Ectodermal cell (in vitro differentiated cells): ENCODE results near the gene TUT1.
"Not testable (repeated sequence)": the region's sequence is repeated elsewhere in the genome, so short reads cannot be mapped to it uniquely, and the experiment has no call there.

ENCODE experiments used
- H3K27ac ChIP-seq: 2 replicates; pipeline ENCODE4 v1.7.0; 2013; ENCODE audit warnings: mild to moderate bottlenecking, low read depth, low read length; ENCODE audit not compliant: insufficient read depth, poor library complexity, severe bottlenecking
- H3K27me3 ChIP-seq: 2 replicates; pipeline ENCODE4 v1.7.0; 2013; ENCODE audit warnings: mild to moderate bottlenecking, low read length; ENCODE audit not compliant: insufficient read depth, control insufficient read depth, poor library complexity, severe bottlenecking
- H3K36me3 ChIP-seq: one replicate; pipeline ENCODE4 v1.7.0; 2013; ENCODE audit warnings: low read length; ENCODE audit not compliant: control insufficient read depth, insufficient read depth
- H3K4me1 ChIP-seq: one replicate; pipeline ENCODE4 v1.7.0; 2013; ENCODE audit warnings: low read length; ENCODE audit not compliant: control insufficient read depth, insufficient read depth
- H3K4me3 ChIP-seq: 2 replicates; pipeline ENCODE4 v1.7.0; 2013; ENCODE audit warnings: low read depth, low read length, control low read depth; ENCODE audit not compliant: insufficient read depth
- H3K9me3 ChIP-seq: 2 replicates; pipeline ENCODE4 v1.7.0; 2013; ENCODE audit warnings: mild to moderate bottlenecking, low read length, moderate library complexity; ENCODE audit not compliant: control insufficient read depth
- WGBS, 2 experiments: methylation state at CpG; one replicate each; pipeline ENCODE4 v1.1.7; 2013; ENCODE audit warnings: missing lambda C conversion rate in 2 of 2; 5-methylcytosine and 5-hydroxymethylcytosine counted together

The TUT1 gene

DNA sequence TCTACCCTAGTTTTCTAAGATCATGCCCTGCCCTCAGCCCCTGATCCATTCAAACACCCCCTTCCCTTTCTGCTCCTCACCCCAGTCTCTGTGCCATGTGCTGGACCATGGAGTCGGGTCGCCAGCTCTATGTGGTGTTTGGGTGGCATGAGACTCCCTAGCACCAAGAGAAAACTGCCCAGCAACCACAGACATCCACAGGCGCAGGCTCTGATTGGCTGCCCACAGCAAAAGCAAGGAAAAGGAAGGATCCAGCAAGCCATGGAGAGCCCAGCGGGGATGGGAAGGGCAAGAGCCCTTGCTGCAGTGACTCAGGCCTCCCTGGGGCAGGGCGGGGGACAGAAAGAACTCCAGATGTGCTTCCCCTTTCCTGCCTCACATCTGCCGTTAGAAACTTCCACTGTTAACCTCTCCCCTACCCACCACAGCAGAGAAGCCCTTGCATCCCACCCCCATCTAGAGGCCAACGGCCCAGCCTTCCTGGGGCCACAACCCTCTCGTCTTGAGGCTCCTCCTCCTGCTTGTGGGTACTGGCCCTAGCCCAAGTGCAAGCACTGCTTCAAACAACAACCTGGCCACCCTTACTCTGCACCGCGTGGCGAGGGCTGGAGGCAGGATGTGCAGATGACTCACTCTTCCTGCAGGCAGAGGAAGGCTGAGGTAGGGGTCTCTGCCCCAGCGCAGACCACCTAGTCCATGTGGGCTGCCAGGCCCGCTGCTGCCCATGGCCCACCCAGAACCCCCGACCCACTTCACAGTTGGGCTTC lies 35.0 kb downstream of the TUT1 start:
- H3K27ac ChIP-seq: peak overlapping the region; percentile 85
- H3K4me1 ChIP-seq: peaks cover 66% of the 10 kb centered on the region
- 48 to 53% methylated on average over 14 of the region's 14 CpGs for WGBS, 2 experiments
- H3K4me3 ChIP-seq: no peak overlapping the region
- peaks cover 21% of the 10 kb centered on the region for H3K36me3 ChIP-seq
- no peaks in the 10 kb centered on the region for H3K27me3 ChIP-seq
- no peaks in the 10 kb centered on the region for H3K9me3 ChIP-seq

DNA sequence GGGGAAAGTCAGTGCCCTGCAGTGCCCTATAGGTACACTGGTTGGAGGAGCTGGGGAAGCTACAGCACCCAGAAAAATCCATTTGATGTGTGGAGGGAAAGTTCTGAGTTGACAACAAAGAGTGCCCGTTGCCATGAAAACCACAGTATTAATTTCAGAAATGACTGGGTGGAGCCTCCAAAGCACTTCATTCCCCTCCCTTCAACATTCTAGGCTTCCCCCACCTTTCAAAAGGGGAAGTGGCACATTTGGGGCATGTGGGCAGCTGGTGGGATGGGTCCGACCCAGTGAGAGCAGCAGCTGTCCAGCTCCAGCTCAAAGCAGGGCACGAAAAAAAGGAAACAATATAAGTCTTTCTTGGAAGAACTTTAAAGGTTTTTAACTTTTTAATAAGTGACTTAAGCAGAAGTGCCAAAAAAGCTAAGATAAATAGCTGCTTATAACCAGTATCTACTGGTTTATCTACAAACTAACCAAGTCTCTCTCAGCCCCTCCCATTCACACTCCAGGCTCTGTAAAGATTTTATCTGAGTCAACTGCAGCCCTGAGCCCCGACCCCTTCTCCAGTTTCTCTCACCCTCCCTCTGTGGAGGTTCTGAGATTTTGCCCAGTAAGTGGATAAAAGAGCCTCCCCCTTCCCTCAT lies 35.7 kb downstream of the TUT1 start:
- Histone ChIP-seq H3K4me1 (peaks cover 62% of the 10 kb centered on the region), H3K36me3 (peaks cover 21% of the 10 kb centered on the region), H3K4me3 (no peak overlapping the region), H3K27me3 (no peaks in the 10 kb centered on the region), H3K27ac (peak overlapping the region; percentile 85), H3K9me3 (no peaks in the 10 kb centered on the region)
- WGBS, 2 experiments: 79 to 85% methylated on average over 4 of the region's 4 CpGs

DNA sequence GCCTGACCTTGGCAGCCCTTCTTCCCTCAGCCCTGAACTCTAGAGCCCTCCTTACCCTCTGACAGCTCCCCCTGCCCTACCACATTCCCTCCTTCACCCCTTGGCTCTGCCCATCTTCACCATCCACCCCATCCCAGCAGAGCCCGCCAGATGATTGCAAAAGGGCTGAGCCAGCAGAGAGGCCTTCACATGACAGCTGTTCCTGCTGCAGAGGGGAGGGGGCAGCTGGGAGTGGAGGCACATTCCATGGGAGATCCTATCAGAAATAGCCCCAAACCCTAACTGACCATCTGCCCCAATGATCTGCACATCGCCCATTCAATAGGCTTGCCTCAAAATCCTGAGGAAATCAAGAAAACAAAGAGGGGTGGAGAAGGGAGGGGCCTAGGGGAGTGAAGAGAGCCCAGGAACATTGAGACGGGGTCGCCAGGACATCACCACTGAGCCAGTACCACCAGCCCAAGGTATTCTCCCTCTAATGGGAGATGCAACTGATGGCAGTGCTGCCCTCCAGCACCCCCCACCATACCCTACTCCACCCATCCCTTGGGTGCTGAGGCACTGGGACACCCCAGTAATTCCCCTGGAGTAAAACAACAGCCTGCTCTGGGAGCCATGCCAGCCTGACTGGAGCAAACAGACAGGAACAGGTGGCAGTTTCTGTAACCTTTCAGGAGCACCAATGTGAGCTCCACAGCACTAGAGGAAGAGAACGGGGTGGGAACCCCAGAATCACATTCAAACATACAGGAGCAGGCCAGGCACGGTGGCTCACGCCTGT lies 36.7 kb downstream of the TUT1 start:
- Histone ChIP-seq H3K4me3 (no peak overlapping the region), H3K4me1 (peaks cover 53% of the 10 kb centered on the region), H3K27me3 (no peaks in the 10 kb centered on the region), H3K36me3 (peaks cover 16% of the 10 kb centered on the region), H3K27ac (peak overlapping the region; percentile 56), H3K9me3 (no peaks in the 10 kb centered on the region)
- WGBS, 2 experiments: 88% methylated on average over 7 of the region's 7 CpGs

DNA sequence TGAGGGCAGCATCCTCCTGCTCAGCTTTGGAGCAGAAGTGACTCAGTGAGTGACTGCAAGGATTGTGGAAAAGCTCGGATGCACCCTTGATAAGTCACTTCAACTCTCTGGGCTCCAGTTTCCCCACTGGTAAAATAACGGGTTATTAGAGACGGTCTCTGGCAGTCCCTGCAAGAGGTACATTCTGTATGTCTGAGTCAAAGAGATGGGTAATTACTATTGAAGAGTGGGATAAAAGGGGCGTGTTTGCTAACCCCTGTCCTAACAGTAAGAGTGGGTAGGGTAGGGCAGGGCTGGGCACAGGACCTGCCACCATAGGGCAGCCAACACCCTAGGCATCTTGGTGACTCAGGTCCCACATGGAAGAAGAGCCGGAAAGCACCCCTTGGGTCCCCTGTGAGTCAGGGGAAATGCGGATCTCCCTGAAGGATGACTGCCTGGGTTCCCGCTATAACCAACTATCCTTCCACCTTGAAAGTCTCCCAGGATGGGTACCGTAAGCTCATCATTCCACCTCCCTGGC lies 37.4 kb downstream of the TUT1 start:
- Histone ChIP-seq H3K27me3 (peaks cover under 1% of the 10 kb centered on the region), H3K36me3 (peaks cover 9% of the 10 kb centered on the region), H3K27ac (peak overlapping the region; percentile 98), H3K4me3 (no peak overlapping the region), H3K4me1 (peaks cover 53% of the 10 kb centered on the region), H3K9me3 (no peaks in the 10 kb centered on the region)
- 86 to 89% methylated on average over 8 of the region's 8 CpGs for WGBS, 2 experiments

DNA sequence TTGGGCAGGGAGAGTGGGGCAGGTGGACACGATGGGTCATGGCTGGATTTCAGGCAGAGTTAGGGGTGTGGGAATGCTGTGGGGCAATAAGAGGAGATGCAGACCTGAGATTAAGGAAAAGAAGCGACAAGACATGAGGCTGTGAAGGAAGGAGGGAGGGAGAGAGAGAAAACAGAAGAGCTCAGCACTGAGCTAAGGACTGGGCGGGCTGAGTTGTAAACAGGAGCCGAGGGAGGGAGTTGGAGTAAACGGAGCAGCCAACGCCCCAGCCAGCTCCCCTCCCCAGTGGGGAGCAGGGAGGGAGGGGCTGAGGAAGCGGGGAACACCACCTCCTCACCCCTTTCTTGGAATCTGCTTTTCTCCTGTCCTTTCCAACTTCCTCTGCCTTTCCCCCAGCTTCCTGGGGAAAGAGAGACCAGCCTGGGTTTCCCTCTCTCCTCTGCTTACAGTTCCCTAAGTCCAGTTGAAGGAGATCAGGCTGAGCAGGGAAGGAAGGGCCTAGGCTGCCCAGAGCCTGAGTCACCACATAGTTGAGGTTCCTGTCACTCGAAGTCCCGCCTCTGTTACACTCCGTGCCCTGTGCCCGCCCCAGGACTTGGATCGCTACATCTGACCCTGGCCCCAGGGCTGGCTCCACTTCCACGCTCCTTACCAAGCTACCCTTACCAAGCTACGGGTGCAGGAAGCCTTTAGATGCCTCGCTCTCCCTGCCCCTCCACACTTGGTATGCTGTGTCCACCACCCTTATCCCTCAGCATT lies 38.1 kb downstream of the TUT1 start:
- no peak overlapping the region for H3K4me3 ChIP-seq
- H3K27me3 ChIP-seq: peaks cover 7% of the 10 kb centered on the region
- H3K36me3 ChIP-seq: peaks cover 3% of the 10 kb centered on the region
- H3K9me3 ChIP-seq: no peaks in the 10 kb centered on the region
- 19 to 23% methylated on average over 15 of the region's 15 CpGs for WGBS, 2 experiments
- H3K4me1 ChIP-seq: peaks cover 59% of the 10 kb centered on the region
- H3K27ac ChIP-seq: peak overlapping the region; percentile 98

DNA sequence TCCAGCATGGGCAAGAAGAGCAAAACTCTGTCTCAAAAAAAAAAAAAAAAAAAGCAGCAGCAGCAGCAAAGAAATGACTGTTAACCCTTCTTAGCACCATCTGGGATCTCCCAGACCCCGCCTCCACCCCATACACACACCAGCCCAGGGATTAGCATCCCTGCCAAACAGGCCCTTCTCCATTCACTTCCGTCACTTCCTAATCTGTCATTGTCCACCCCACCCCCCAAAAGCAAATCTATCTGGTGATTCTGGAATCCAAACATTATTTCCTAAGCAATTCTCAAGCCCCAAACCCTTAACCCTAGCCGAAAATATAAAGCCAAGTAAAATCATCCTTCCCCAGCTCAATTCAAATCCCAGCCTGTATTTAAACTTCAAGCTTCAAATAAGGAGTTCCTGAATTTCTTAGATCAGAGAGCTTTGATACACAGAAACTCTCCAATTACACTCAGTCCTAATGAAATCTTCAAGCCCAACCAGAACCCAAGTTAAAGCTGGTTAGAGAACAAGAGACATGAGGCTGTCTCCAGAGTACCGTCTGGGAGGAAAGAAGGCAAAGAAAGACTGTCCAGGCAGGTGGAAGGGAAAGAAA lies 38.7 kb downstream of the TUT1 start:
- Histone ChIP-seq H3K27ac (peak overlapping the region; percentile 98), H3K4me3 (no peak overlapping the region), H3K36me3 (no peaks in the 10 kb centered on the region), H3K27me3 (peaks cover 13% of the 10 kb centered on the region), H3K9me3 (no peaks in the 10 kb centered on the region), H3K4me1 (peaks cover 64% of the 10 kb centered on the region)
- 48 to 57% methylated on average over 4 of the region's 4 CpGs for WGBS, 2 experiments

DNA sequence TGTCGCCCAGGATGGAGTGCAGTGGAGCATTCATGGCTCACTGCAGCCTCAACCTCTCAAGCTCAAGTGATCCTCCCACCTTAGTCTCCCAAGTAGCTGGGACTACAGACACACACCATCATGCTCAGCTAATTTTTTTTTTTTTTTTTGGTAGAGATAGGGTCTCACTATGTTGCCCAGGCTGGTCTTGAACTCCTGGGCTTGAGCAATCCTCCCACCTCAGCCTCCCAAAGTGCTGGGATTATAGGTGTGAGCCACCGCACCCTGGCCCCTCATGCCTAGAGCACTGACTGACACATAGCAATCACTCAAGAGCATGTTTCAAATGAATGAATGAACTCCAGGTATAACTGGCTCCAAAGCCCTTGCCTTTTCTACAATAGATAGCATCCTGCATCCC lies 40.8 kb downstream of the TUT1 start:
- H3K4me3 ChIP-seq, H3K27ac ChIP-seq, H3K9me3 ChIP-seq, H3K36me3 ChIP-seq: not testable (repeated sequence)
- peaks cover 49% of the 10 kb centered on the region for H3K4me1 ChIP-seq
- 94 to 95% methylated on average over 2 of the region's 2 CpGs for WGBS, 2 experiments
- peaks cover 32% of the 10 kb centered on the region for H3K27me3 ChIP-seq

DNA sequence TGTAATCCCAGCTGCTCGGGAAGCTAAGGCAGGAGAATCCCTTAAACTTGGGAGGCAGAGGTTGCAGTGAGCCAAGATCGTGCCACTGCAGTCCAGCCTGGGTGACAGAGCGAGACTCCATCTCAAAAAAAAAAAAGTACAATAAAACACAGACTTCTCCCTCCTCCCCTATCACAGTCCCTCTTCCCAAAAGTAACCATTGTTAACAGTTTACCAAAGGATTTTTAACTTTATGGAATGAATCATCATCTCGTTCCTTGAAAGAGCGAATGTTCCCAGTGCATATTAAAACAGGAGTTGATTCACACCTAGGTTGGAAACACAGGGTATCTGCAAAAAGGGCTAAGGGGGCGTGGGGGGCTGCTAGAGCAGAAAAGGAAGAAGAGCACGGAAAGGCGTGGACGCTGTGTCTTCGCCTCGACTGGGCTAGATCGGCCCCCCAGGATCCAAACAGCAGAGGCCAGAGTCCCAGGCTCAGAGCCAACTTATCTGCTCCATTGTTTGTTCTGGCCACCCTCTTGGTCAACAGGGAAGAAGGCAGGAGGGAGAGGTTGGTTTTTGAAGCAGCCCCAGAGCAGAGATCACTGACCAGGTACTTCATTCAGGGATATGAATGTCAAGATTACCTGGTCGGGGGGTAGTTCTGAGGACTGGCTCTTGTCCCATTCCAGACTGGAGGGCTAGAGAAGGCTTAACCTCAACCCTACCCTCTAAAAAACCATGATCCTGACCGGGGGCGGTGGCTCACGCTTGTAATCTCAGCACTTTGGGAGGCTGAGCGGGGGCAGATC lies 42.6 kb downstream of the TUT1 start:
- WGBS, 2 experiments: 85 to 91% methylated on average over 17 of the region's 17 CpGs
- Histone ChIP-seq H3K4me3 (no peak overlapping the region), H3K4me1 (peaks cover 37% of the 10 kb centered on the region), H3K9me3 (no peaks in the 10 kb centered on the region), H3K27me3 (peaks cover 50% of the 10 kb centered on the region), H3K36me3 (no peaks in the 10 kb centered on the region), H3K27ac (no peak overlapping the region)
